Stimulated activated CD4-positive, alpha-beta T cell treated with anti-CD3 and anti-CD28 coated beads, Interleukin-4, amount 100 ng/mL, for 1 hour (primary cell): Measurements from ENCODE around the gene CIT.
"Not testable (repeated sequence)": the region's sequence is repeated elsewhere in the genome, so short reads cannot be mapped to it uniquely, and the experiment has no call there.

ENCODE experiments used
- DNase-seq: peaks from one replicate; pipeline ENCODE4 v3.0.0-alpha.2; 2020

The CIT gene

GRCh38 chr12:119730381-119730780, 146.7 kb downstream of the CIT start:
- DNase-seq, result no peak

- no peak for DNase-seq
Measured at GRCh38 chr12:119729871-119730270, 147.2 kb downstream of the CIT start.

- DNase-seq, result no peak
Measured at GRCh38 chr12:119728444-119728745, 148.7 kb downstream of the CIT start.

GRCh38 chr12:119727600-119728443, 149.3 kb downstream of the CIT start:
- DNase-seq, result no peak

- DNase-seq, result no peak
Measured at GRCh38 chr12:119725523-119725922, 151.6 kb downstream of the CIT start.

GRCh38 chr12:119721306-119721705, 155.8 kb downstream of the CIT start:
- no peak for DNase-seq

- DNase-seq, result no peak
Measured at GRCh38 chr12:119720349-119720748, 156.8 kb downstream of the CIT start.

GRCh38 chr12:119718141-119718540, 159.0 kb downstream of the CIT start:
- DNase-seq, result no peak

- DNase-seq, result no peak
Measured at GRCh38 chr12:119715268-119715620, 161.9 kb downstream of the CIT start.

GRCh38 chr12:119714614-119715267, 162.4 kb downstream of the CIT start:
- DNase-seq, result no peak

- no peak for DNase-seq
Measured at GRCh38 chr12:119713551-119714031, 163.5 kb downstream of the CIT start.

GRCh38 chr12:119712721-119713120, 164.4 kb downstream of the CIT start:
- DNase-seq, result no peak

- DNase-seq, result no peak
Measured at GRCh38 chr12:119711693-119712092, 165.4 kb downstream of the CIT start.

- no peak for DNase-seq
Measured at GRCh38 chr12:119710965-119711551, 166.1 kb downstream of the CIT start.

GRCh38 chr12:119710374-119710964, 166.7 kb downstream of the CIT start:
- DNase-seq, result no peak

GRCh38 chr12:119706427-119706826, 170.7 kb downstream of the CIT start:
- not testable (repeated sequence) for DNase-seq

GRCh38 chr12:119705182-119705581, 171.9 kb downstream of the CIT start:
- DNase-seq, result no peak

- DNase-seq, result no peak
Measured at GRCh38 chr12:119704065-119704747, 172.9 kb downstream of the CIT start.

GRCh38 chr12:119700078-119700477, 177.0 kb downstream of the CIT start:
- DNase-seq, result no peak

- no peak for DNase-seq
Measured at GRCh38 chr12:119699199-119699760, 177.8 kb downstream of the CIT start.

- DNase-seq, result no peak
Measured at GRCh38 chr12:119696943-119697342, 180.2 kb downstream of the CIT start.

GRCh38 chr12:119695034-119695433, 182.1 kb downstream of the CIT start:
- DNase-seq, result no peak

GRCh38 chr12:119694111-119694510, 183.0 kb downstream of the CIT start:
- no peak for DNase-seq
